ENCODE data around the gene NR2C2.

- TF ChIP-seq CTCF (conservative IDR thresholded peaks at IDR 0.05) = no peak
- no peak for TF ChIP-seq ZFX (IDR thresholded peaks at IDR 0.05)
These were observed 115.9 kb downstream of the NR2C2 start for GRCh38 chr3:15063238-15063637.
